Stimulated activated CD4-positive, alpha-beta T cell treated with anti-CD3 and anti-CD28 coated beads, Interleukin-15, amount 100 ng/mL, for 24 hours (primary cell): ENCODE measurements around the gene CDK5RAP1.
"Not testable (repeated sequence)": the region's sequence is repeated elsewhere in the genome, so short reads cannot be mapped to it uniquely, and the experiment has no call there.

Experiments used
- DNase-seq: peaks from one replicate; pipeline ENCODE4 v3.0.0-alpha.2; 2020

Gene CDK5RAP1

GRCh38 chr20:33401184-33401920 lies at the start of gene CDK5RAP1:
CDK5RAP1 (minus strand) TSS chr20:33401519; CDS start chr20:33397064, 4,455 bp downstream.
- peak; percentile 90 for DNase-seq

- no peak for DNase-seq
Observed at GRCh38 chr20:33450867-33451266, 49.5 kb upstream of the CDK5RAP1 start.

- no peak for DNase-seq
Observed at GRCh38 chr20:33445881-33446625, 44.7 kb upstream of the CDK5RAP1 start.

GRCh38 chr20:33444797-33445560 lies 43.7 kb upstream of the CDK5RAP1 start:
- DNase-seq, result peak; percentile 41

- DNase-seq, result peak; percentile 95
Observed at GRCh38 chr20:33443512-33444239, 42.4 kb upstream of the CDK5RAP1 start, which contains the start of gene SNTA1. SNTA1 (minus strand) TSS chr20:33443763; CDS start chr20:33443620, 143 bp downstream.

GRCh38 chr20:33443006-33443511 lies 41.7 kb upstream of the CDK5RAP1 start:
- DNase-seq, result peak; percentile 42

- DNase-seq, result no peak
Observed at GRCh38 chr20:33442136-33443005, 41.1 kb upstream of the CDK5RAP1 start.

- DNase-seq, result no peak
Observed at GRCh38 chr20:33441142-33441955, 40.0 kb upstream of the CDK5RAP1 start.

- DNase-seq, result not testable (repeated sequence)
Observed at GRCh38 chr20:33440562-33440961, 39.2 kb upstream of the CDK5RAP1 start.

- no peak for DNase-seq
Observed at GRCh38 chr20:33438481-33438880, 37.2 kb upstream of the CDK5RAP1 start.

GRCh38 chr20:33437141-33437911 lies 36.0 kb upstream of the CDK5RAP1 start:
- no peak for DNase-seq

GRCh38 chr20:33434434-33434833 lies 33.1 kb upstream of the CDK5RAP1 start:
- no peak for DNase-seq

GRCh38 chr20:33433465-33434234 lies 32.3 kb upstream of the CDK5RAP1 start:
- no peak for DNase-seq

- no peak for DNase-seq
Observed at GRCh38 chr20:33431797-33432381, 30.6 kb upstream of the CDK5RAP1 start.

GRCh38 chr20:33423875-33424274 lies 22.6 kb upstream of the CDK5RAP1 start:
- DNase-seq, result not testable (repeated sequence)

GRCh38 chr20:33423141-33423834 lies 22.0 kb upstream of the CDK5RAP1 start:
- no peak for DNase-seq

GRCh38 chr20:33419140-33419974 lies 18.0 kb upstream of the CDK5RAP1 start:
- DNase-seq, result no peak
